ENCODE results near the gene NFAT5.

DNA sequence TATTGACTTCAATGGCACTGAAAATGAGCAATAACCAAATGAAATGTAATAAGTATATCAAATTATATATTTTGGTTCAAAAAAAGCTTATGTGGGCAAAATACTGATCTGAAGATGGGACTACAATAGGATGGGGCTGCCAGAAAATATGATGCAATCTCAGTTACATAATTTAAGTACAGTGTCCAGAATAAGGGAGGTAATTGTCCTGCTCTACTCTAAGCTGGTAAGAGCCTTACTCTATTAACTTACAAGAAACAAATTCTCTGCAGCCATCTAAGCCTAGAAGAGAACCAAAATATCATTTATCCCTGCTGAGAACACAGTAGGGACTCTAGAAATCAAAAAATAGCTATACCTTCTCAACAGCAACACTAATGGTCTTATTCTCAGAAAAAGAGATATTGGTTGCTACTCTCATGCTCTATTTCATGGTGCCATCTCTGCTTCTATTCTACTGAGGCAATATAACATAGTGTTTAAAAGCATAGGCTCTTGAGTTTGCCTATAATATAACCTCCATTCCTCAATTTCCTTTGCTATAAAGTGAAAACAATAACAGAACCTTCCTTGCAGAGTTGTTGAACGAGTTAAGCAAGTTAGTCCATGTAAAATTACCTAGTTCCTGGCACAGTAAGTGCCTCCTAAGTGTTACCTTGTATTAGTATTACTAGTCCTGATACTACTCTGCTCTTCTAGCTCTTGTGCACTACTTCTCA, 140.6 kb downstream of the NFAT5 start:
- TF ChIP-seq, protein P1, sequence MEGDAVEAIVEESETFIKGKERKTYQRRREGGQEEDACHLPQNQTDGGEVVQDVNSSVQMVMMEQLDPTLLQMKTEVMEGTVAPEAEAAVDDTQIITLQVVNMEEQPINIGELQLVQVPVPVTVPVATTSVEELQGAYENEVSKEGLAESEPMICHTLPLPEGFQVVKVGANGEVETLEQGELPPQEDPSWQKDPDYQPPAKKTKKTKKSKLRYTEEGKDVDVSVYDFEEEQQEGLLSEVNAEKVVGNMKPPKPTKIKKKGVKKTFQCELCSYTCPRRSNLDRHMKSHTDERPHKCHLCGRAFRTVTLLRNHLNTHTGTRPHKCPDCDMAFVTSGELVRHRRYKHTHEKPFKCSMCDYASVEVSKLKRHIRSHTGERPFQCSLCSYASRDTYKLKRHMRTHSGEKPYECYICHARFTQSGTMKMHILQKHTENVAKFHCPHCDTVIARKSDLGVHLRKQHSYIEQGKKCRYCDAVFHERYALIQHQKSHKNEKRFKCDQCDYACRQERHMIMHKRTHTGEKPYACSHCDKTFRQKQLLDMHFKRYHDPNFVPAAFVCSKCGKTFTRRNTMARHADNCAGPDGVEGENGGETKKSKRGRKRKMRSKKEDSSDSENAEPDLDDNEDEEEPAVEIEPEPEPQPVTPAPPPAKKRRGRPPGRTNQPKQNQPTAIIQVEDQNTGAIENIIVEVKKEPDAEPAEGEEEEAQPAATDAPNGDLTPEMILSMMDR (IDR thresholded peaks at IDR 0.05): no peak
- no peak for TF ChIP-seq POLR2A (IDR thresholded peaks at IDR 0.05)
